Hepatocyte (in vitro differentiated cells): ENCODE data around the gene PYDC2. TPM values are rescaled to one million over a fixed set of nuclear protein-coding genes. Genes with fewer than 3 reads are reported as not detected.

Experiments used
- DNase-seq: peaks from one replicate; pipeline ENCODE4 v3.0.0-alpha.2; 2016; ENCODE audit warnings: low spot score
- H2AFZ ChIP-seq: fragments of 200-600 bp; sonication (generic); 2 replicates; pipeline ENCODE4 v1.6.0; 2016; ENCODE audit warnings: antibody characterized with exemption, mild to moderate bottlenecking
- H3K27ac ChIP-seq: fragments of 200-600 bp; sonication (generic); 2 replicates; pipeline ENCODE4 v1.5.1; 2016; ENCODE audit warnings: mild to moderate bottlenecking
- H3K27me3 ChIP-seq: fragments of 200-600 bp; sonication (generic); 2 replicates; pipeline ENCODE4 v1.6.1; 2016
- H3K36me3 ChIP-seq: fragments of 200-600 bp; sonication (generic); replicated peaks from 2 replicates; pipeline ENCODE4 v1.5.1; 2016; ENCODE audit warnings: low read depth; ENCODE audit not compliant: insufficient read depth
- H3K4me1 ChIP-seq: fragments of 200-600 bp; sonication (generic); 2 replicates; pipeline ENCODE4 v1.5.1; 2016; ENCODE audit warnings: mild to moderate bottlenecking, moderate library complexity; ENCODE audit not compliant: insufficient read depth
- H3K4me2 ChIP-seq: fragments of 200-600 bp; sonication (generic); 2 replicates; pipeline ENCODE4 v1.6.0; 2016
- H3K4me3 ChIP-seq: fragments of 200-600 bp; sonication (generic); 2 replicates; pipeline ENCODE4 v1.5.1; 2016; ENCODE audit warnings: mild to moderate bottlenecking
- H3K79me2 ChIP-seq: fragments of 200-600 bp; sonication (generic); 2 replicates; pipeline ENCODE4 v1.6.0; 2017; ENCODE audit warnings: mild to moderate bottlenecking
- H3K9me2 ChIP-seq: fragments of 200-600 bp; sonication (generic); replicated peaks from 2 replicates; pipeline ENCODE4 v1.6.0; 2017; ENCODE audit warnings: mild to moderate bottlenecking; ENCODE audit not compliant: insufficient read depth
- H3K9me3 ChIP-seq: fragments of 200-600 bp; sonication (generic); 2 replicates; pipeline ENCODE4 v1.5.1; 2016; ENCODE audit warnings: low read depth, mild to moderate bottlenecking
- H4K20me1 ChIP-seq: fragments of 200-600 bp; sonication (generic); 2 replicates; pipeline ENCODE4 v1.6.0; 2016; ENCODE audit warnings: mild to moderate bottlenecking; ENCODE audit not compliant: insufficient read depth, poor library complexity, severe bottlenecking
- CTCF ChIP-seq: fragments of 200-600 bp; sonication (generic); IDR thresholded peaks from 2 replicates; pipeline ENCODE4 v1.5.1; 2016; ENCODE audit warnings: antibody characterized with exemption, mild to moderate bottlenecking; ENCODE audit not compliant: poor library complexity
- EZH2 ChIP-seq: fragments of 200-600 bp; sonication (generic); IDR thresholded peaks from 2 replicates; pipeline ENCODE4 v1.6.1; 2016; ENCODE audit warnings: antibody characterized with exemption, mild to moderate bottlenecking, borderline replicate concordance
- EZH2phosphoT487 ChIP-seq: fragments of 200-600 bp; sonication (generic); IDR thresholded peaks from one replicate; pipeline ENCODE4 v1.6.1; 2018; ENCODE audit warnings: antibody characterized with exemption, mild to moderate bottlenecking, low read depth, moderate library complexity; ENCODE audit not compliant: unreplicated experiment, severe bottlenecking
- WGBS: methylation state at CpG from one replicate; pipeline ENCODE4 v1.1.6; 2016; ENCODE audit warnings: low lambda C conversion rate; ENCODE audit errors: missing lambda C conversion rate; 5-methylcytosine and 5-hydroxymethylcytosine counted together
- polyA plus RNA-seq: library from polyadenylated mRNA; unstranded; fragments of >200 nt; fragmentation: Nextera tagmentation; extraction: Ambion mirVana; gene quantifications from 2 replicates; pipeline ENCODE4 v1.2.1, GENCODE V29; 2016
- total RNA-seq: library from RNA; depleted of rRNA; stranded (reverse); fragments of >200 nt; gene quantifications from 2 replicates; pipeline ENCODE4 v1.2.3, GENCODE V29; 2014

PYDC2 gene
- total and polyA plus RNA-seq, 2 experiments from 2014 or later, result not detected

- H4K20me1 ChIP-seq, result no peaks in the 10 kb centered on the region
- H3K4me3 ChIP-seq, result no peak overlapping the region
- H3K9me3 ChIP-seq, result no peaks in the 10 kb centered on the region
- no peaks in the 10 kb centered on the region for H3K9me2 ChIP-seq
- no peaks in the 10 kb centered on the region for H3K79me2 ChIP-seq
- no peaks in the 10 kb centered on the region for H3K4me1 ChIP-seq
- H3K4me2 ChIP-seq, result no peak overlapping the region
- no peak for TF ChIP-seq EZH2
- TF ChIP-seq EZH2phosphoT487, result no peak
- DNase-seq, result no peak
- no peaks in the 10 kb centered on the region for H3K27me3 ChIP-seq
- no peak overlapping the region for H2AFZ ChIP-seq
- 88% methylated on average over 5 of the region's 5 CpGs for WGBS
- H3K36me3 ChIP-seq, result no peaks in the 10 kb centered on the region
- no peak overlapping the region for H3K27ac ChIP-seq
Observed at GRCh38 chr3:191431160-191431822, 29.7 kb upstream of the PYDC2 start.

- no peaks in the 10 kb centered on the region for H4K20me1 ChIP-seq
- no peaks in the 10 kb centered on the region for H3K79me2 ChIP-seq
- H3K4me3 ChIP-seq, result no peak overlapping the region
- H3K4me1 ChIP-seq, result no peaks in the 10 kb centered on the region
- no peak overlapping the region for H2AFZ ChIP-seq
- no peaks in the 10 kb centered on the region for H3K9me2 ChIP-seq
- no peaks in the 10 kb centered on the region for H3K27me3 ChIP-seq
- no peak for DNase-seq
- WGBS, result 86% methylated on average over 5 of the region's 5 CpGs
- no peak for TF ChIP-seq EZH2
- no peak for TF ChIP-seq EZH2phosphoT487
- TF ChIP-seq CTCF, result no peak
- no peak overlapping the region for H3K27ac ChIP-seq
- H3K36me3 ChIP-seq, result no peaks in the 10 kb centered on the region
- no peaks in the 10 kb centered on the region for H3K9me3 ChIP-seq
- no peak overlapping the region for H3K4me2 ChIP-seq
Observed at GRCh38 chr3:191432162-191432561, 28.8 kb upstream of the PYDC2 start.

- Histone ChIP-seq H3K36me3 (no peaks in the 10 kb centered on the region), H3K27ac (no peak overlapping the region), H2AFZ (no peak overlapping the region), H3K27me3 (no peaks in the 10 kb centered on the region), H3K4me3 (no peak overlapping the region), H3K9me3 (no peaks in the 10 kb centered on the region), H4K20me1 (no peaks in the 10 kb centered on the region), H3K4me2 (no peak overlapping the region), H3K79me2 (no peaks in the 10 kb centered on the region), H3K9me2 (no peaks in the 10 kb centered on the region), H3K4me1 (no peaks in the 10 kb centered on the region)
- DNase-seq, result no peak
- WGBS, result 50% methylated on average over 1 of the region's 1 CpG
- TF ChIP-seq CTCF, result no peak
- no peak for TF ChIP-seq EZH2phosphoT487
- no peak for TF ChIP-seq EZH2
Observed at GRCh38 chr3:191434024-191434423, 26.9 kb upstream of the PYDC2 start.

- Histone ChIP-seq H3K4me1 (no peaks in the 10 kb centered on the region), H3K36me3 (no peaks in the 10 kb centered on the region), H3K79me2 (no peaks in the 10 kb centered on the region), H3K9me3 (no peaks in the 10 kb centered on the region), H3K4me2 (no peak overlapping the region), H4K20me1 (no peaks in the 10 kb centered on the region), H3K27me3 (no peaks in the 10 kb centered on the region), H3K9me2 (no peaks in the 10 kb centered on the region), H3K27ac (no peak overlapping the region), H2AFZ (no peak overlapping the region), H3K4me3 (no peak overlapping the region)
- DNase-seq, result no peak
- 93% methylated on average over 2 of the region's 2 CpGs for WGBS
- TF ChIP-seq CTCF (no peak), EZH2phosphoT487 (no peak), EZH2 (no peak)
Observed at GRCh38 chr3:191435981-191436380, 25.0 kb upstream of the PYDC2 start.
